Measurements from ENCODE around the gene LACRT. TPM values are rescaled to one million over a fixed set of nuclear protein-coding genes. Genes with fewer than 3 reads are reported as not detected.

LACRT gene
- total and polyA plus RNA-seq, 2 of the 8 experiments (the other 6 are each of a cell fraction or from before 2014, with no cell fraction given) = not detected

- no peaks in the 10 kb centered on the region for H3K79me2 ChIP-seq (ENCODE audit: control insufficient read depth in 1 of 2, insufficient read depth in 2 of 2, low read length in 2 of 2)
- H4K5ac ChIP-seq (ENCODE audit: insufficient read length, low read depth, low read length) = no peak overlapping the region
- no peaks in the 10 kb centered on the region for H3K36me3 ChIP-seq (ENCODE audit: control insufficient read depth in 2 of 4, insufficient read depth in 4 of 4, low read length in 3 of 4)
- no peaks in the 10 kb centered on the region for H3K4me1 ChIP-seq (replicated peaks in 1 of 4; ENCODE audit: control insufficient read depth in 3 of 4, insufficient read depth in 4 of 4, low read length in 3 of 4)
- no peak overlapping the region for H2AK5ac ChIP-seq (ENCODE audit: low read depth, low read length)
- no peak overlapping the region for H3K4me3 ChIP-seq (ENCODE audit: extremely low read depth in 1 of 4, insufficient read depth in 2 of 4, low read depth in 3 of 4, low read length in 4 of 4)
- H3K4ac ChIP-seq (replicated peaks; ENCODE audit: insufficient read length, low read depth, low read length) = no peak overlapping the region
- no peak overlapping the region for H3K18ac ChIP-seq (ENCODE audit: extremely low read depth, low read length)
- ChIA-PET POLR2A (ENCODE audit: partially characterized antibody) (interaction anchor here (2.1 kb wide), 1 partner anchor 9 kb away, joined by 4 read pairs; no protein-coding TSS in a partner anchor), CTCF (ENCODE audit: partially characterized antibody) (interaction anchor here (0.8 to 2.3 kb wide), 6 partner anchors 9 to 74 kb away, joined by 3 to 9 read pairs (median 4); no protein-coding TSS in a partner anchor)
- FAIRE-seq (no peak), DNase-seq (ENCODE audit: low read depth in 1 of 2, low spot score in 2 of 2) (no peak)
- H2AFZ ChIP-seq (ENCODE audit: low read length) = no peak overlapping the region
- no peak overlapping the region for H4K91ac ChIP-seq (replicated peaks; ENCODE audit: insufficient read length, low read length)
- H3K79me1 ChIP-seq (ENCODE audit: low read depth, low read length) = no peaks in the 10 kb centered on the region
- H2BK20ac ChIP-seq (ENCODE audit: low read length) = no peak overlapping the region
- H4K20me1 ChIP-seq (replicated peaks in 1 of 2; ENCODE audit: control insufficient read depth in 1 of 2, insufficient read depth in 2 of 2, low read length in 2 of 2) = no peaks in the 10 kb centered on the region
- H3K23me2 ChIP-seq (ENCODE audit: low read depth, low read length) = no peaks in the 10 kb centered on the region; the same call in 1 of the 2 replicates
- H3K14ac ChIP-seq (ENCODE audit: insufficient read length) = no peak overlapping the region
- H3K23ac ChIP-seq (ENCODE audit: insufficient read length) = no peak overlapping the region
- H3K9ac ChIP-seq (replicated peaks in 1 of 4; ENCODE audit: extremely low read depth in 1 of 4, low read depth in 3 of 4, low read length in 3 of 4) = no peak overlapping the region
- H4K8ac ChIP-seq (ENCODE audit: extremely low read depth, insufficient read depth, low read length) = no peak overlapping the region
- no peak overlapping the region for H2BK15ac ChIP-seq (ENCODE audit: low read length)
- 89% methylated on average over 5 of the region's 5 CpGs; no CpG with 5 or more reads in 1 of the 2 experiments for WGBS, 2 experiments (ENCODE audit: extremely low coverage in 1 of 2, insufficient coverage in 1 of 2, insufficient read length in 1 of 2, insufficient replicate concordance in 2 of 2, low coverage in 1 of 2, low lambda C conversion rate in 2 of 2, missing lambda C conversion rate in 1 of 2)
- H3K27ac ChIP-seq (ENCODE audit: low read depth, low read length) = no peak overlapping the region
- no peak overlapping the region for H2BK5ac ChIP-seq (ENCODE audit: low read depth, low read length)
- no peak overlapping the region for H2BK12ac ChIP-seq (ENCODE audit: low read depth, low read length)
- no peak overlapping the region for H3K56ac ChIP-seq (replicated peaks; ENCODE audit: insufficient read length, low read depth, low read length)
- no peak overlapping the region for H2BK120ac ChIP-seq (replicated peaks; ENCODE audit: low read depth, low read length)
- H3K27me3 ChIP-seq (replicated peaks in 1 of 4; ENCODE audit: control insufficient read depth in 3 of 4, extremely low read depth in 1 of 4, insufficient read depth in 3 of 4, low read length in 3 of 4) = no peaks in the 10 kb centered on the region
- H3K4me2 ChIP-seq (ENCODE audit: insufficient read depth in 1 of 2, low read depth in 2 of 2, low read length in 2 of 2) = no peak overlapping the region
- H3K9me3 ChIP-seq (ENCODE audit: insufficient read depth in 2 of 2, low read depth in 1 of 2, low read length in 1 of 2) = no peaks in the 10 kb centered on the region
- TF ChIP-seq SAP30 (IDR thresholded peaks at IDR 0.05; ENCODE audit: insufficient read depth, insufficient replicate concordance, low read length) (no peak), USF2 (IDR thresholded peaks at IDR 0.05; ENCODE audit: low read length) (no peak), KDM4A (IDR thresholded peaks at IDR 0.05; ENCODE audit: low read depth, low read length, severe bottlenecking) (no peak), RXRA (IDR thresholded peaks at IDR 0.05; ENCODE audit: insufficient read depth, low read depth, low read length) (no peak), SP4 (IDR thresholded peaks at IDR 0.05; ENCODE audit: low read length) (no peak), EGR1 (IDR thresholded peaks at IDR 0.05; ENCODE audit: borderline replicate concordance, low read depth, low read length) (no peak), ZNF274 (IDR thresholded peaks at IDR 0.05; ENCODE audit: borderline replicate concordance, extremely low read depth, low read length) (no peak), BACH1 (IDR thresholded peaks at IDR 0.05; ENCODE audit: low read length) (no peak), RAD21 (IDR thresholded peaks at IDR 0.05 in 1 of 2, conservative IDR thresholded peaks at IDR 0.05 in 1 of 2; ENCODE audit: low read depth in 2 of 2, low read length in 2 of 2) (no peak), SIRT6 (IDR thresholded peaks at IDR 0.05; ENCODE audit: low read length) (no peak), KDM1A (IDR thresholded peaks at IDR 0.05; ENCODE audit: borderline replicate concordance, low read length) (no peak), TCF12 (IDR thresholded peaks at IDR 0.05; ENCODE audit: low read depth, low read length) (no peak), RFX5 (IDR thresholded peaks at IDR 0.05; ENCODE audit: borderline replicate concordance, low read depth, low read length) (no peak), SP1 (IDR thresholded peaks at IDR 0.05; ENCODE audit: low read depth, low read length) (no peak)
Measured at GRCh38 chr12:54650889-54651288, 16.2 kb upstream of the LACRT start.

All from H1 (cell line).